GM21367 (cell line): ENCODE data around the gene GRAMD1B.
A peak's percentile ranks its signal among the peaks of the same experiment; 100 is the strongest.

Experiments used
- ATAC-seq: cut with Tn5 transposase; IDR thresholded peaks from one replicate; pipeline ENCODE4 v1.9.1; 2021; ENCODE audit not compliant: unreplicated experiment

The GRAMD1B gene

DNA sequence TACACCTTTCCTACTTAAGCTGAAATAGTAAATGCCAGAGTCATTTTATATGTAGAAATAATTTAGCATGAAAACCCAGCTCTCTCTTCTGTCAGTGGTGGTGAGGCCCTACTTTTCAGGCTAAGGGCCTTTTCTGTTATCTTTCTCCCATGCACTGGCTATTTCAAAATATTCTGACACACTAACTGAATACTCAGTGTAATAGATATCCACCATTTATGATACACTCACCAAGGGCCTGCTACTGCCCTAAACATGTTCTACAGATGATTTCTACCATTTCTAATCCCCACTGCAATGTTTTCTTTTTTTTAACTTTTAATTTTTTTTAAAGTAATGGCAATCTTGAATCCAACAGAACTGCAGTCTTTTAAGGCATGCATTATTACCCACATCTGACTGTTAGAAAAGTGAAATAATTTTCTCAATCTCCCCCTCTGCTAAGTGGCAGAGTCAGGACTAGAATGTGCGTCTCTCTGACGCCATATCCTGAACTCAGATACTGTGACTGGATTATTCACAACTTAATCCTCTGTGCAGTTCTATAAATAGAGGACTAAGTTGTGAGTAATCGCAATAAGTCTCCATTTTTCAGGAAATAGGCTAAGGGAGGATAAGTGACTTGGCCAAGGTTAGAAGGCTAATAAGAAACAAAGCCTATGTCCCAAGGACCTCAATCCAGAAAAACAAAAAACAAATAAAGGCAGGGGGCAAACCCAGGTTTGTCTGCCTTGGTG, 44.0 kb downstream of the GRAMD1B start:
- no peak for ATAC-seq

DNA sequence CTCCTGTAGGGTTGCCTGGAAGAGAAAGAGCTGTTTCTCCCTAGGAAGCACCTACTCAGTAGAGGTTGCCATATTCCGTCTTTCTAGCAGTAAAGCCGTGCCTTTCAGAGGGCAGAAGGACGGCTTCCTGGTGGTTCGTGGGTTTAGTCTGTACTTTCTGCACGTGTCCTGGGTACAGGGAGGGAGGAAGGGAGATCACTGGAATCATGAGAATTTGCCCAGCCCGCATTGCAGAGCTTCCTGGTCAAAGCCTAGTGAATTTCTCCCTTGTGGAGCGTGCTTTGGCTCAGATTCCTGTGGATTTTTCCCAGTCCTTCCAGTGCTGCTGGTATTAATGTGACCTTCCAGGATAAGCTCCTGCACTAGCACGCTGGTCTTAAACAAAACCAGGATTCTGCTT, 44.9 kb downstream of the GRAMD1B start:
- no peak for ATAC-seq

DNA sequence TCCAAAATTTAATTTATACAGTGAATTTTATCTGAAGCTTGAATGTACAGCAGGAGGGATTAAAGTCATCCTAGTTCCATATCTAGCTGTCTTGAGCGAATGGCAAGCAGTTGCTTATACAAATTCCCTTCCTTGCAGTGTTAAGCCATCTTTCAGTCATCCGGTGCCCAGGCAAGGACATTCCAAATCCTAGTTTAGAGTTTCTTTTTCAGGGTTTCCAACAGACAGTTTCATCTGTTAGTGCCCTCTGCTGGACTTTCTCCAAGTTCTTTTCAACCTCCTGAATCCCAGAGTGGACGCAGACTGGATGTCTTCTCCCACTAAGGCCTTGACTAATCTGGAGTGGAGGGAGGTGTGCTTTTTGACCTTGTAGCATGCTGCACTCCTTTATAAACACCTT, 45.4 kb downstream of the GRAMD1B start:
- no peak for ATAC-seq

DNA sequence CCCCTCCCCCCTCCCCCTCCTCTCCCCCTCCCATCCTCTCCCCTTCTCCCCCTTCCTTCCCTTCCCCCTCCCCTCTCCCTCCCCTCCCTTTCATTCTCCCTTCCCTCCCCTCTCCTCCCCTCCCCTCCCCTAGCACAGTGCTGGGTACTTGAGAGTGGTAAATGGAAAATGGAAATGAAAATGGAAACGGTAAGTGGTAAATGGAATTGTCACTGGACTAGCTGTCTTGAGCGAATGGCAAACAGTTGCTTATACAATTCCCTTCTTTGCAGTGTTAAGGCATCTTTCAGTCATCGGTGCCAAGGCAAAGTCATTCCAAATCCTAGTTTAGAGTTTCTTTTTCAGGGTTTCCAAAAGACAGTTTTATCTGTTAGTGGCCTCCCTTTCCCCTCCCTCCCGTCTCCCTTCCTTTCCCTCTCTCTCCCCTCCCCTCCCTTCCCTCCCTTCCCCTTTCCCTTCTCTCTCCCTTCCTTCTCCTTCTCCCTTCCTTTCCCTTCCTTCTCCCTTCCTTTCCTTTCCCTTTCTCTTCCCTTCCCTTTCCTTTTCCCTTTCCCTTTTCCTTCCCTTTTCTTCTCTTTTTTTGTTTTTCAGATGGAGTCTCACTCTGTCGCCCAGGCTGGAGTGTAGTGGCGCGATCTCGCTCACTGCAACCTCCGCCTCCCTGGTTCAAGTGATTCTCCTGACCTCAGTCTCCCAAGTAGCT, 47.3 kb downstream of the GRAMD1B start:
- ATAC-seq = no peak

DNA sequence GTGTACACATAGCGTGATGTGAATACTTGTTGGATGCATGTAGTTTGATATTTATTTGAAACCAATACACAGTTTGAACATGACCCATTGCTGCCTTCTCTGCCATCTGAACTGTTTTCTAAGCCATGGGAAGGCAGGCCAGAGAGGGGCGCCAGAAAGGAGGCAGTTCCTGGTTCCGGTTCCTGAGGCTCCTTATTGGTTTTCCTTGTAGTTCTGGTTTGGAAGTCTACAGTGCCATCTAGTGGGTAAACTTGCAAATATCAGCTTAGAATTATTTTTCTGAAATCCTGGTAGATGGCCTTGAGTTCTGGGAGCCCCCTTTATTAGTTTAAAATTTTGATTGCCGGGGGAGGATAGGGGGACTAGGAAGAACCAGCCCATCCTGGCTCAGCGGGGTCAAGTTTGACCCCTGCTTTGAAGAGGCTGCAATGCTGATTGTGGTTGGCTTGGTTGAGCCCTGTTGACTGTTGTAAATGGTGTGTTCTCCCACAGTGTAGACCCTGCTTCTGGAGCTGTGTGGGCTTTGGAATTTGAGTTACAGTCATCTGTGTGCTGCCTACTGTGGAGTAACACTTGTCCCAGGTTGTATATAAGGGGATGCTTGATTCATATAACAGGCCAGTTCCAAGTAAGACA, 48.4 kb downstream of the GRAMD1B start:
- ATAC-seq = no peak

DNA sequence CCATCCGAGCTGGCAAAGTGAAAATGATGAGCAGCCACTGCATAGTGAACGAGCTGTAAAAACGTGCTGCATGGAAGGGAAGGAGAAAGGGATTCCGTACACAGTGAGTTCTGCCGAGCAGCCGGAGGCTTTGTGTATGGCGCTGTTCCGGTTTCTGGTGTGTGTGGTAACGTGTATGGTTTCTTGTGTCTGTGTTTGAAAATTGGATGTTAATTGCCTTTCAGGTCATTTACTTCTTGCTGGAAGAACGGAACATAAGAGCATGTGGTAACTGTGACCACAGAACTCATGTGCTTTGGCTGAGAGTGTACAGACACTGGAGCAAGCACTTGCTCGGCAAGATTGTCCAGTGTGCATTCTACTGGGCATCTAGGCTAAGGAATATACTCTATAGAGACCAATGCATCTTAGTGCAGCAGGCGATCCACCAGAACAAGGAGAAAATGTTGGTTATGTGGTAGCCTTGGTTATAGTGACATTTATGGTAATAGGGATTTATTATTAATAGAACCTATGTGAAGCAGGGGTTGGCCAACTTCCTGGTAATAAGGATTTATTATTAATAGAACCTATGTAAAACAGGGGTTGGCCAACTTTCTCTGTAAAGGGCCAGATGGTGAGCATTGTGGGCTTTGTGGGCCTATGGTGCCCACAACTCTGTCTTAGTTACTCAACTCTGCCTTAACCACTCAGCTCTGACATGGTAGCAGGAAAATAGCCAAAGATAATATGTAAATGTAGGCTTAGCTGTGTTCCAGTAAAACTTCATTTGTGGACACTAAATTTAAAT, 49.2 kb downstream of the GRAMD1B start:
- peak; percentile 69 for ATAC-seq

DNA sequence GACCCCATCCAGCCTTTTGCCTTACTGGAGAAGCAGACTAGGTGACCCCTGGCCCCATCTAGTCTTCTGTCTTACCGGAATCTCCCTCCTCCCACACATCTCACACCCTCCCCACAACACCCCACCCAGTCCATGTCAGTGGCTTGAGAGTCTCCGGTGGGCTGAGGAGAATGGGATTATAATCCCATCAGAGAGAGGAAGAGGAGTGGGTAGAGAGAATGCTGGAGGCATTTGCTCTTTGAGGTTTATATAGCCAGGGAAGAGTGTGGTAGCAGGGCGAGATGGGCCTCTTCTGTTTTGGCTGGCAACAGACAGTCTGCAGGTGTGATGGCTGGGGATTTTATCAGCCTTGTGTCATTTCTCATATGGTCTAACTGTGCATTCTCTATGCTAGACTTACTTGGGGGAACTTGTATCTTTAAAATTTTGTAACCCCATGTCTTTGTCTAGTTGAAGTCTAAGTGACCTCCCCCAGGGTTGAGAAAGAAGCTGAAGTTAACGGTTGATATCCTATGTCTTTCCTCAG, 50.3 kb downstream of the GRAMD1B start:
- ATAC-seq = no peak

DNA sequence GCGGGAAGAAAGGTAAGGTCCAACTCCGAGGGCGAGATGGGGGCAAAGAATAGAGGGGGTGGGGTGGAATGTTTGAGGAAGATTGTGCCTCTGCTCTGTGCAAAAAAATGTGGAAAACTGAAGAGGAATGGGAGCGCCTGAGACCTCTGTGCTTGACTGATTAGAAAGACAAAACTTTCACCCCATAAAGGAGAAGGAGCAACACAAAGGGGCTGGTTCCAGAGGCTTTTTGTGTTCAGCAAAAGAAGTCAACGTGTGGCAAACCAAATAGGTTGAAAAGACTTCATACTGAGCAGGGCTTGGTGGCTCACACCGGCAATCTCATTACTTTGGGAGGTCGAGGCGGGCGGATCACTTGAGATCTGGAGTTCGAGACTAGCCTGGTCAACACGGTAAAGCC, 50.8 kb downstream of the GRAMD1B start:
- ATAC-seq = no peak

DNA sequence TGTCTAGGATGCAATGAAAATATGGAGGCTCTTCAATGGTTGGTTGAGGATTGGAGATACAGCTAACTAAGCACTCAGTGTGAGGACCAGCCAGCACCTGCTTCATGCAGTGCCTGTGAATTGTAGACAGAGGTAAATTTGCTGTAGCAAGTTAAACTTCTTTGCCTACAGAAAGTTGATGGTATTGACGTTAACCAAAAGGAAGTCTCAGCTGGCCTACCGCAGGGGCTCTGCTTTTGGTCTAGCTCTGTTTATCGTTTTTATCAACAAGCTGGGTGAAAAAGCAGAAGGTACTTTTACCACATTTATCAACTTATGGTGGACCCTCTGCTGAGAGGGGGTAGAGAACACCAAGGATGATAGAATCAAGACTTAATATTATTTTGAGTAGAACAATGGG, 51.6 kb downstream of the GRAMD1B start:
- ATAC-seq = no peak

DNA sequence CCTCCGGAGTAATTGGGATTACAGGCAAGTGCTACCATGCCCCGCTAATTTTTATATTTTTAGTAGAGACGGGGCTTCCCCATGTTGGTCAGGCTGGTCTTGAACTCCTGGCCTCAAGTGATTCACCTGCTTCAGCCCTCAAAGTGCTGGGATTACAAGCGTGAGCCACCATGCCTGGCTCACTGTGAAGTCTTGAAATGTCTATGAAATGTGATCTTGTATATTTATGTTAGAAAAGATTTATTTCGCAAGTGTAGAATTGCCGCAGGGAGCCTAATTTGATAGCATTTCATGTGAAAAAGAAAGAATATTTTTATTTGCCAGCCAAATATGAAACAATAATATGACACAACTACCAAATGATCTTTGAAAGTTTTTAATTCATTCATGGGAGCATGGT, 52.1 kb downstream of the GRAMD1B start:
- no peak for ATAC-seq

DNA sequence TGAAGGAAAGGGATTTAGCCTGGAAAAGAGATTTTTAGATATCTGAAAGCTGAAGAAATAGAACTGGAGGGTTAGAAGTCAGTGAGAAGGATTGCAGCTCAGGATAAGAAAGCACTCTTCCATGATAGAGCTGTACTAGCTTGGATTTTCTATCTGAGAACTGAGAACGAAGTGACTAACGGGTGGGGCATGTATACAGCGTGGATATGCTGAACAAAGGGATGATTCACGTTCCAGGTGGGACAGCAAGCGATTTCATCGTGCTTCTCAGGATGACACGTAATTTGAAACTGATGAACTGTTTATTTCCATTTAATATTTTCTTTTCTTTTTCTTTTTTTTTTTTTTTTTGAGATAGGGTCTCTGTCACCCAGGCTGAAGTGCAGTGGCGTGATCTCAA, 53.0 kb downstream of the GRAMD1B start:
- ATAC-seq = no peak

DNA sequence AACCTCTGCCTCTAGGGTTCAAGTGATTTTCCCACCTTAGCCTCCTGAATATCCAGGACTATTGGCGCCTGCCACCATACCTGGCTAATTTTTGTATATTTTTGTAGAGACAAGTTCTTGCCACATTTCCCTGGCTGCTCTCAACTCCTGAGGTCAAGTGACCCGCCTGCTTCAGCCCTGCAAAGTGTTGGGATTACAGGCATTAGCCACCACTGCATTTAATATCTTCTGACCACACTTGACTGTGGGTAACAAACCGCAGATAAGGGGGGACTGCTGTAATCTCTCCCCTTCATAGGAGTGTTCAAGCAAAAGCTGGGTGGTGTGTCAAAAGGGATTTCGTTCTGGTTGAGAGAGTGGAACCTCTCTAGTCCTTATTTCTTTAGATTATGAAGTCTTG, 53.4 kb downstream of the GRAMD1B start:
- ATAC-seq = no peak

DNA sequence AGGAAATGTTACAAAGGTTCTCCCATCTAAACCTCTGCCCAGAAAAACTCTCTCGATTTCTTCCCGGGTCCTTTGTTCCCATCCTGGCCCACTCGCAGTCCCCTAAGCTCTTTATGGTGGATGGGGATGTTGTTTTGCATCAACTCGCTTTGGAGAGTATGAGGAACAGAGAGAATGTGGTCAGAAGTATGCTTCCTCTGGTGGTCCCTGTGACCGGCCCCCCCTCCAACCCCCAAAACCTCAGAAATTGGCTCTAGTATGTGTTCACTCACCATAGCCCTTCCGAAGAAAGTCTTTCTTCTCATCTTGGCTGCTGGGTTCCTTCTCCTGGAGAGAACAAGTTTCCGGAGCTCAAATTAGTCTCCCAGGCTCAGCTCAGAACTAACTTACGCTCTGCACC, 54.4 kb downstream of the GRAMD1B start:
- ATAC-seq = no peak

DNA sequence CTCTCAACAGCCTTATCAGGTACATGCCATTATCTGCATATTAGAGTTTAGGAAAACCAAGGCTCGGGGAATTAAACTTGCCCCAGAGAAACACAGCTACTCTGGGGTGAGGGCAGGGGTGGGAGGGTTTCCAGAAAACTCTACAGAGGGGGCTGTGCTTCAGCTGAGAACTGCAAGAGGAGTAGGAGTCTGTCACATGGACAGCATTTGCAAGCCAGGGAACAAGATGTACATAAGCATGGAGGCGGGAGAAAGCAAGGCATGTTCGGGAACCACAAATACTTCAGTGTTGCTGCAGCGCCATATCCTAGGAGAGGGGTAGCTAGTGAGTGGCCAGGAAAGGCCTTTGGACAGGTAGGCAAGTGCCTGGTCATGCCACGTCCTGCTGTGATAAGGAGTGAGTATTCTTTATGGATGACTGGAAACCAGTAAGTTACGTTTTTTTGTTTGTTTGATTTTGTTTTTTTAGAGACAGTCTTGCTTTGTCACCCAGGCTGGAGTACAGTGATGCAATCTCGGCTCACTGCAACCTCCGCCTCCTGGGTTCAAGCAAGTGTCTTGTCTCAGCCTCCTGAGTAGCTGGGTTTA, 57.2 kb downstream of the GRAMD1B start:
- ATAC-seq = no peak

DNA sequence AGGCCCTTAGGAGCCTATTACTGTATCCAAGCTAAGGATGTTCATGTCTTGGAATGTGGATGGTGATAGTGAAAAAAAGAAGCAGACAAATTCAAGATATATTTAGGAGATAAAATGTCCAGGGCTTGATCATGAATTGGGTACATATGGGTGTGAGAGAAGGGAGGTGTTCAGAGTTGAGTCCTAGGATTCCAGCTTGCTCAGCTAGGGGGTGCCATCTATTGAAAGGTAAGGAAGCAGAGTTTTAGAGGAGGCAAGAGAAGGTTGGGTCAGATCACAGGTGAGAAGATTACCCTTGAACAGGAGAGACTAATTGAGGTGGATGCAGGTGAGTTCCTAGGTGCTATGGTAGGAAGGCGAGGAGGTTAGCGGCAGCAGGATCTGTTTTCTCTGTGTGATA, 60.5 kb downstream of the GRAMD1B start:
- ATAC-seq = no peak

DNA sequence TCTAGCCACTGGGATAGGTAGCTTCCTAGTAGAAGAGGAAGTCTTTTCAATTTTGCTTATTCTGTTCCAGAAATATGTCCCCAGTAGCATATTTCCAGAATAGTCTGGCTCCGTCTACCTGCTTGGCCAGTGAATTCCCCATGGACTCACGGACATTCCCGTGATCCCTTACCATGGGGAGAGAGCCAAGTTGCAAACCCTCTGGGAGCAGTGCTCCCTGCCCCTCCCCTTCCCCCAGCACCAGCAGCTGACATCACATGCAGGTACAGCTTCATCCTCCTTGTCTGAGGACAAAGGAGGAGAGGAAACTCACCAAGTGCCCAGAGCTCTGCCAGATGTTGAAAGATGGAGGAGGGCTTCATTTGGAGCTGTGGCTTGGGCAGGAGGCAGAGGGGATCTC, 61.2 kb downstream of the GRAMD1B start:
- ATAC-seq = no peak

DNA sequence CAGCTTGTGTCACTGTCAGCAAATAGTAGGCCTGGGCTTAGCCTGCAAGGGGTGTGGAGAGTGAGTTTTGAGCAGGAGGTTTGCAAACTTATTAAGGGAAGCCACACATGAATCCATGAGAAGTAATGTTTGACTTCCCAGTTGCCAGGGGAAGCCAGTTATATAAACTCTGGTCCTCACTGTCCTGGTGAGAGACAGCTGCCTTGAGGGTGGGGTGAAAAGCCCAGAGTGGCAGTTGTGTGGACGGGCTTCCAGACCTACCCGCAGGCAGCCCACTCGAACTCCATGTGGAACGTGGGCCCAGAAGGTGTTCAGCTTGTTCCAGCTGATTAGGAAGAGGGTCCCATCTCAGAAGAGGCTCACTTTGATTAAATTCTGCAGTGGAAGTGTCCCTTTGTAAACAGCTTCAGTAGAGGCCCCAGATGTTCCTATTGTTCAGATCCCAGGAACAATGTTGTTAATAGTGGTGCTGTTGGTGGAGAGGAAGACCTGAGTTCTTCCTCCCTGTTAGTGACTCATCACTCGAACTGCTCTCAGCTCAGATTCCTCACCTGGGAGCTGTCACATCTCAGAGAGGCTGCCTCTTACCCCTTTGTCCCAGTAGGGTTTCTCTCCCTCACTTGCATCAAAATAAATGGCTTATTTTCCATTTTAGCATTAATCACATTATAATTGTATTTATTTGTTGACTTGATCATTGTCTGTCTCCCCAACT, 63.4 kb downstream of the GRAMD1B start:
- no peak for ATAC-seq

DNA sequence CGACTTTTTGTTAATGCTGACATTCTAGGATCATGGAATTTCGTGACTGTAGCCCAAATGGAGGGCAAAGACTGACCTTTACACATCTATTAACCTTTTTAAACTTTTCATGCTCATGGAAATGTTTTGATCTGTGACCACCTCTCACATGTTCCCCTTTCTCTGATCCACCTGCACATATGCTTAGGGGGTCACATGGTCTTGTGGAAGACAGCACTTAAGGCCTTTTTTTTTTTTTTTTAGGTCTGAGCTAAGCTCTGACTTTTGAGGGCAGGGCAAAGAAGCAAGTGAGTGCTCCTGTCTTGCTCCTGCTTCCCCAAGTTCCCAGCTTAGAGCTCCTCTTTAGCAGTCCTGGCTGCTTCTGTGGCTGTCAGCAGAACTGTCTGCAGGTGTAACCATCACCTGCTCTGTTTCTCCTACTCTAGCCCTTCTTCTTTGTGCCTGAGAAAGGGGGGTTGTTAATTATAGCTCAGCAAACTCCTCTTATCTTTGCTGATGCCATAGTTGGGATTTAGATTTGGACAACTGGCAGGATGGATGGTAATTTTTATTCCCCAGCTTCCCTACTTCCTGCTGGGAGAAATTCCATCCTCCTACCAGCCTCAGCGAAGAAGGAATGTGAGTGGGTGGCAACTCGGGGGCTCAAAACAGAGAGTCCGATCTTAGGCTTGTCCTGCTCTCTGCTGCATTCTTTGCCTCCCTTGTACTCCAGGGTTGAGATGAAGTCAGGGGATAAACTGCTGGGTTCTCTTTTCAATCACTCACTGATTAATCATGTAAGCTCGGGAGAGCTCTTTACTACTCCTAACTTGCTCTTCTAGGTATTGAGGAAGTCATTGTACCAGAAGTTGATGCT, 64.4 kb downstream of the GRAMD1B start:
- no peak for ATAC-seq

DNA sequence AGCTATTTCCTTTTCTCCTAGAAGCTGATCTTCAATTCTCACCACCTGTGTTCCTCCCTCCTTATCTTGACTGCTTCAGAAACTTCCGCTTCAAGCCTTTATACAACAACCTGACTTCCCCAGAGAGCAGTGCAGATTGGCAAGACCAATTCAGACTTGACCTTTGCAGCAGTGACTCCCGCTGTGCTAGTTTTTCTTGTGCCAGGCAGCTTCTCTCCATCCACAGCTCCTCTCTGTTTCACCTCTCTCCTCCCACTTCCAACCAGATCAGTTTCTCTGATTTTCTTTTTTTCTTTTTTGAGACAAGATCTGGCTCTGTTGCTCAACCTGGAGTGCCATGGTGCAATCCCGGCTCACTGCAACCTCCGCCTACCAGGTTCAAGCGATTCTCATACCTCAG, 74.3 kb downstream of the GRAMD1B start:
- no peak for ATAC-seq
